Stimulated activated CD8-positive, alpha-beta memory T cell treated with anti-CD3 and anti-CD28 coated beads, Interleukin-12 subunit alpha, Interleukin-12 subunit beta, amount 100 ng/mL, for 4 hours (primary cell): Measurements from ENCODE around the gene PDLIM4.

Experiments used
- DNase-seq: peaks from one replicate; pipeline ENCODE4 v3.0.0-alpha.2; 2020; ENCODE audit warnings: low read depth

The PDLIM4 gene

GRCh38 chr5:132257131-132258101 is at the start of gene PDLIM4:
PDLIM4 (plus strand) TSS chr5:132257696; CDS start chr5:132257735, 39 bp downstream.
- no peak for DNase-seq

GRCh38 chr5:132207778-132208177 is 49.7 kb upstream of the PDLIM4 start:
- DNase-seq = no peak

- DNase-seq = no peak
Observed at GRCh38 chr5:132209131-132209530, 48.4 kb upstream of the PDLIM4 start.

- DNase-seq = no peak
Observed at GRCh38 chr5:132209901-132210545, 47.5 kb upstream of the PDLIM4 start.

- no peak for DNase-seq
Observed at GRCh38 chr5:132210944-132211343, 46.6 kb upstream of the PDLIM4 start.

GRCh38 chr5:132211787-132212186 is 45.7 kb upstream of the PDLIM4 start:
- DNase-seq = no peak

- DNase-seq = no peak
Observed at GRCh38 chr5:132213666-132214065, 43.8 kb upstream of the PDLIM4 start.

GRCh38 chr5:132214491-132214890 is 43.0 kb upstream of the PDLIM4 start:
- no peak for DNase-seq

- DNase-seq = no peak
Observed at GRCh38 chr5:132215329-132215728, 42.2 kb upstream of the PDLIM4 start.

GRCh38 chr5:132218321-132218720 is 39.2 kb upstream of the PDLIM4 start:
- no peak for DNase-seq

GRCh38 chr5:132219289-132219970 is 38.1 kb upstream of the PDLIM4 start:
- DNase-seq = no peak

GRCh38 chr5:132219981-132220380 is 37.5 kb upstream of the PDLIM4 start:
- DNase-seq = no peak

- no peak for DNase-seq
Observed at GRCh38 chr5:132220491-132220890, 37.0 kb upstream of the PDLIM4 start.

GRCh38 chr5:132221781-132222648 is 35.5 kb upstream of the PDLIM4 start:
- DNase-seq = no peak

GRCh38 chr5:132222649-132223038 is 34.9 kb upstream of the PDLIM4 start:
- no peak for DNase-seq

GRCh38 chr5:132223861-132224260 is 33.6 kb upstream of the PDLIM4 start:
- no peak for DNase-seq

- DNase-seq = no peak
Observed at GRCh38 chr5:132224716-132225115, 32.8 kb upstream of the PDLIM4 start.

- no peak for DNase-seq
Observed at GRCh38 chr5:132225165-132226032, 32.1 kb upstream of the PDLIM4 start.

GRCh38 chr5:132226516-132227234 is 30.8 kb upstream of the PDLIM4 start:
- no peak for DNase-seq

GRCh38 chr5:132227235-132227484 is 30.3 kb upstream of the PDLIM4 start:
- no peak for DNase-seq
